Amniotic stem cell (primary cell): ENCODE data around the gene BCAS1.

Experiments
- DNase-seq: peaks from one replicate; lab custom pipeline; 2025; lab: John Stamatoyannopoulos, UW

BCAS1 gene

DNA sequence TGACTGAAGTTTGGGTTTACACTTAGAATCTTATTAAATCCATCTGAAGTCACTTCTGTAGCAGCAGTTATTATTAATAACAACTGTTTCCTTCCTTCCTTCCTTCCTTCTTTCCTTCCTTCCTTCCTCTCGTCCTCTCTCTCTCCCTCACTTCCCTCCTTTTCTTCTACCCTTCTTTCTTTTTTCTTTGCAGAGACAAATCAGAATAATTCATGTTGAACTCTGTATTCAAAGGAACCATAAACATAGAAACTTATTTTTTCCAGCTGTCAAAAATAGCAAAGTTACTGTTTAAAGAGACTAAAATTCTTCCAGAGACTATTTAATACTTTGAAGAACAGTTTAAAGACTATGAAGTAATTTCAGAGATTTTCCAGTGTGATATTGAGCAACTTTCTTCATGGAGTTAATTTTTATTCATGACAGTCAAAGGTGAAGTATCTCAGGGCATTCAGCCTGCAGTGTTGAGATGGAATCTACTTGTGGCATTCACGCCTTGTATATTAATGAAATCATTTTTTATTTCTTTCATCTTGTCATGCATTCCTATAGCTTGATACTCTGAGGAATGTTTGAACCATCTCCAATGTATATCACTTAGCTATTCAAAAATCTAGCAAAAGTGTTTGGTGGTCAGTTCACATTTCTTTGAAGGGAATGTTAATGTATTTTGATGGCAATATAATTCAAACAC is 109.7 kb downstream of the BCAS1 start:
- no peak for DNase-seq

DNA sequence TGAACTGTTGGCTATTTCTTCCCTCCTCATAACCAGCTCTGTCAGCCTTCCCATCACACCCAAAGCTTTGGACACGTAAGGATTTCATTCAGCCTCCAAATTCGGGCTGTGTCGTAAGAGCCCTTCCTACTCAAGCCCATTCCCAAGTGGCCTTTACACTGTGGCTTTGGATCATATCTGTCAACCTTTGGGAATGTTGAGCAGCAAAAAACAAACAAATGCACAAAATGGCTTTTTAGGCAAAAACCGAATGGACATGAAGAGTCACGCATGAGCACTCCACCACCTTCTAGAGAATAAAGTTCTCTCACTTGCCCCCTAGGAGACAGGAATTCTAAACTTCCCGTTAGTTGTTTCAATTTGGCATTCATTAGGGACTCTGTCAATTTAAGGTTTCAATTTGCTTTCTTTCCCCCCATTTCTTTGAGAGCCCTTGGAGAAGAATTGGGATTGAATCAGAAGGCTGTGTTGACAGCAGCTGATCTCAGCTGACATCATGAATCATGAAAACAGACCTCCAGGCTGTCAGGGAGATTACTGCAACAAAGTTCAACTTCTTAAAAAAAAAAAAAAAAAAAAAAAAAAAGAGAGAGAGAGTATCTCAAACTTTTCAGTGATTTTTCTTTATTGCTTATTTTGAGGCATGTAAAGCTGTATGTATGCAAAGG is 110.3 kb downstream of the BCAS1 start:
- DNase-seq = no peak

DNA sequence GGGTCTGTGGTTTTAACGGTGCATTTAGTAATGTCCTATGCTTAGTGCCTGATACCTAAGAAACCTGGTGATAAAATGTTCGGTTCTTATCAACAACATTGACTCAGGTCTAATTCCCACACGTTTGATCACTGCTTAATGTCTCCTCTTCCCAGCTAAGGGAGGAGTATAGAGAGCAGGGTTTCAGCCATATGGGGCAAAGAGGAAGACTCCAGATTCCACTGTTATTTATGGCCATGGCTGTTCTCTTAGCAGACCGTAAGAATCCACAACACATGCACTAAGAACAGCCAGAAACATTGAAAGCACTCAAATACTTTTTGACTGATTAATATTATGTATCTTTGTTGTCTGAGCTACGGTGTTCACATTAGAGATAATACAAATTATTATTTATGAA is 112.1 kb downstream of the BCAS1 start:
- no peak for DNase-seq

DNA sequence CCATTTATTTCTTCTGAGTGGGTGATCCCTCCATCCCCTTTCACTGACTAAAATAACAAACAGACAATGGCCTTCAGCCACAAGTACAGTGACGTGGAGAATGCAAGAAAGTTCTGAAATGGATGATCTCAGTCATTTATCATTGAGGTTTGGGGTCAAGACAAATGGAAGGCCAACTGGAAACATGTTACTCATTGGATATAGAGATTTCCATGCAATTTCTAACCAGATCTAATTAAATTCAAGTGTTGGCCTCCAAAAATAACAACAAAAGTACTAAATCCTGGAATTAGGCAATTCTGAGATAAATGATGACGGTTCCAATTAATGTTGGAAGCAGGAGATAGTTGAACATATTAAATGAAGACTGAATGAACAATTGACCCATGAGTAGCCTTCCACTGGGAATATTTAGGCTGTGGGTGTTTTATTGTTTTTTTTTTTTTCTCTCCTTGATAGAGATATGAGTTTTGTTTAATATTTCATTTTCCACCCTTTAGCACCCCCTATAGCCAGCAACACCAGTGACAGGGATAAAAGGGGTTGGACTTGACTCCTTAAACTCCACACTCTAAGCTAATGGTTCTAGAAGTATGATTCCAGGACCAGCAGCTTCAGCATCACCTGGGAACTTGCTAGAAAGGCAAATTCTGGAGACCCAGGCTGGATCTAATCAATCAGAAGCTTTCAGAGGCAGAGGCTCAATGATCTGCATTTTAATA is 112.8 kb downstream of the BCAS1 start:
- no peak for DNase-seq

GRCh38 chr20:53956013-53956715 is 114.2 kb downstream of the BCAS1 start:
- no peak for DNase-seq

DNA sequence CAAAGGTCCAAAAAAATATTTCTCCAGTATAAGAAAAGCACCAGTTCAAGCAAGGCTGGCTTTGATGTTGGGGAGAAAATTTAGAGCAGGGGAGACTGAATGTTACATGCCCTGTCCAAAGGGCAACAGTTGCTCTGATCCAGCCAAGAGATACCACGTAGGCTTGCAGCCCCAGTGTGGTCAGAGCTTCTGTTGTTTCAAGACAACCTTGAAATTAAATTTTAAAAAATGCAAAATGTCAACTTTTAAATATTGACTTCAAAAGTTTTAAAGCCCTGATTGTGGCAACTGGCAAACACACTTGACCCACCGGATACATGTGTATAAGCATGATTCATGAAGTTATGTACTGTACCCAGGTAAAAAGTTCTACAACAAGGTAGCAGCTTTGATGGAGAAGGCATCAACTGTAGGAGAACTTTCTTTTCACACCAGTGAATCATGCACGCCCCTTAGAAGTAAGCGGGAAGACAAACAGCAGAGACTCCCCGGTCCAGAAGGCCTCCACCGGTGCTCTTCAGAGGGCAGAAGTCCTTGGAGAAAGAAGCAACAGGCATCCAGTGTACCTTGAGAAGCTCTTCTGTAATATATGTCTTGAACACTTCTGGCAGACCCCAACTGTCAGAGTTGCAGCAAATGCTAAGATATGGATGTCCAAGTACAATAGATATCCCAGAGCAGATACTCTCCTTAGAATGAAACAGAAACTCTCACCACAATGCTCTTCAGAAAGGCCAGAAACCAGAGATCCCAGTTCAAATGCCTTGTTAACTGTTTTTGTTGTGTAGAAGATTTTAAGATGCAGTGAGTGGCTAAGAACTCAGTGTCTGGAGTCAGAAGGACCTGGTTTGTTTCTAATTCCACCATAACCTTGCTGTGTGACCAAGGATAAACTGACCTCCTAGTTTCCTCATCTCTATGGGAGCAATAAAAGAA is 115.4 kb downstream of the BCAS1 start:
- no peak for DNase-seq

- no peak for DNase-seq
Measured at GRCh38 chr20:53952528-53953096, 117.8 kb downstream of the BCAS1 start.

DNA sequence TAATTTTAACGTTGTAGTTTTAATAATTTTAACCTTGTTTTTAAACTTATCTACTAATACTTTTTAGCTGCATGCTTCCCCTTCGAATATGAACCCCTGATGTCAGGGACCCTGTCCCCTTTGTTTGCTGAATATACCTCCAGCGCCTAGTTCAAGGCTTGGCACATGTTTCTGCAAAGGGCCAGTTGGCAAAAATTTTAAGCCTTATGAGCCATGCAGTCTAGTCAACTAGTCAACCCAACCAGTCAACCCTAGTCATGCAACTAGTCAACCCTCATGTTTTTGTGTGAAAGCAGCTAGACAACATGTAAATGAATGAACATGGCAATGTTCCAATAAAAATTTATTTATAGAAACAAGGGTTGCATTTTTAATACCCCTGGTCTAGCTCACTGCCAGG is 119.8 kb downstream of the BCAS1 start:
- DNase-seq = no peak

DNA sequence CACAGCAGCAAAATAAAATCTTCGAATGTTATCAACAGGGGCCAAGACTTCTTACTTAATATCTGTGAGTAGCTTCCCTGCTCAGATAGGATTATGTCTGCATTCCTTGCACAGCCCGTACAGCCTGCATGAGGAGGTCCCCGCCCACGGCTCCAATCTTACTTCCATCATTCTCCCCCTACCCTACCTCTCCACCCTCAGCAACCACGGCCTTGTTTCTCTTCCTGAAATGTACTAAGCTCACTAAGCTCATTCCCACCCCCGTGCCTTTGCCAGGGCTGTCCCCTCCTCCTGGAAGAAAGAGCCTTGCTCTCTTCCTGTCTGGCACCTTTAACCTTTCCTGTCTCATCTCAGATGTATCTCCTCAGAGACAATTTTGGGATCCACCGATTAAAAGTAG is 120.4 kb downstream of the BCAS1 start:
- DNase-seq = no peak

DNA sequence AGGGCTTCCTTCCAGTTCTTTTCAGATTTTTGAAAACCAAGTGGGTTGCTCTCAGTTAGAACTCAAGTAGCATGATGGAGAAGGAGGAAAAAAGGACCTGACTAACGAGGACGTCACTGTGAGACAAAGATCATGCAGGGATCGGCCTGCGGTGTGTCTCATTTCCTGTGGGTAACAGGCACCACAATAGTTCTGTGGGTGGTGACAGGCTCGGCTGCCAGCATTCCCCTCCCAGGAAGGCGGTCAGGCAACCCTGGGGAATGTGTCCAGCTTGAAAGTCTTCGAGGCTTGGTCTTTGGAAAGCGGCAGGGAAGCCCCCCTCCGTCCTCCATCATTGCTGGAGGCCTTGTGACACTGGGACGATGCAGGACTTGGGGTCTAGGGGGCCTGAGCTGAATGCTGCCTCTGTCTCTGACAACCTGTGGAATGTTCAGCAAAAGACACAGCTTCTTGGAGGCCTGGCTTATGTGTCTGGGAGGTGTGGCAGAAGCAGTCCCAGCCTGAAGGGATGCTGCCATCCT is 121.0 kb downstream of the BCAS1 start:
- peak; percentile 55 for DNase-seq

- no peak for DNase-seq
Measured at GRCh38 chr20:53948383-53949318, 121.7 kb downstream of the BCAS1 start.

- DNase-seq = no peak
Measured at GRCh38 chr20:53947501-53948195, 122.7 kb downstream of the BCAS1 start.

GRCh38 chr20:53946106-53946505 is 124.3 kb downstream of the BCAS1 start:
- DNase-seq = no peak

- DNase-seq = no peak
Measured at GRCh38 chr20:53945478-53945877, 124.9 kb downstream of the BCAS1 start.

DNA sequence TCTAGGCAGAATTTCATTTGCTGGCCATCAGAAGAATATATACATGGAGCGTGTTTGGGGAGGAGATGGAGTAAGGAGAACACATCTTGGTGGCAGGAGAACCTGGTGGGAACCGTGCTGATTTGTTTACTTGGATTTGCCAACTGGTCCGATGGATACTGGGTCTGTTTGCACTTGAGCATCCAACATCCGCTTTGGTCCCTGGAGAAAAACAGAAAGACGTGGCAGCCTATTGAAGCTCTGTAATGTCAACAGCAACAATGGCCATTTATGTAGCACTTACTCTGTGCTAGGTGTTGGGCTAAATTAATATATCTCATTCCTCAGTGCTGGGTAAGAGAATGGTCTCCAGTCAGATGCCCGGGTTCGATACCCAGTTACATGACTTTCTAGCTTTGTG is 125.6 kb downstream of the BCAS1 start:
- no peak for DNase-seq

DNA sequence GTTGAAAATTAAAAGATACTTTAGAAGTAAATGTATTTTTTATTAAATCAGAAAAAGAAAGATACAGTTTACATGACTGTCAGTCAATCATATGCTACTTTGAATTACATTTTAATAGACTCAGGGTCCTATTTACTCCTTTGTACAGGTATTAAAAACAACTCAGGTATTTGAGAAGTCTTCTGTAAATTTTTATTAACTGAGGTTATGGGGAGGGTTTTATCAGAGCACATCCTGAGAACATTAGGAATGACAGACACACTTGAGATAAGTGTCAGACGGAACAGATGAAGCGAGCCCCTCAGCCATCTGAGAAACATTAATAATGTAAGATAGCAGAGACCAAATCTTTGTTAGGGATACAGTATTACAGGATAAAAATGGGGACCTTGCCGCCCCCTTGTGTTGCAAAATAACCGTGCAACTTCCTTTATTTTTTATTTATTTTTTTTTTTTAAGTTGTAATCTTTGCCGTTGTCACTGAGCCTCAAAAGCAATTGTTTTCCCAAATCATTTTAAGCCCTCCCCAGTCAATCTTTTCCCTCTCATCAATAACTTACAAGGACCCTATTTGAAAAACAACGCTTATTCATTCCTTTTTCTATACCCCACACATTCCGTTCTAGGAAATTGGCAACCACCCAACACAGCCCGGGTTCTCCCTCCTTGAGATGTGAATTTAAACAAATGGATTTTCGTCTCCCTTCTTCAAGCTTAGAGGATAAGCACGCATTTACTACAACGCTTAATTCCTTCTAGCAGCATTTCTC is 126.7 kb downstream of the BCAS1 start:
- DNase-seq = no peak

- DNase-seq = no peak
Measured at GRCh38 chr20:53942973-53943372, 127.4 kb downstream of the BCAS1 start.

- no peak for DNase-seq
Measured at GRCh38 chr20:53942472-53942816, 128.0 kb downstream of the BCAS1 start.
